Middle frontal gyrus (tissue), 1 donor: ENCODE measurements around the gene SMAD7.

Experiments used
- DNase-seq: peaks from one replicate; pipeline ENCODE4 v3.0.0-alpha.2; 2015; ENCODE audit warnings: low spot score; ENCODE audit errors: extremely low spot score

The SMAD7 gene

GRCh38 chr18:48962252-48962993, 11.7 kb upstream of the SMAD7 start:
- DNase-seq: no peak

GRCh38 chr18:48961547-48961946, 10.8 kb upstream of the SMAD7 start:
- DNase-seq: no peak

GRCh38 chr18:48959921-48960920, 9.5 kb upstream of the SMAD7 start:
- DNase-seq: no peak

GRCh38 chr18:48959551-48959920, 8.8 kb upstream of the SMAD7 start:
- no peak for DNase-seq

- DNase-seq: no peak
These were observed 8.2 kb upstream of the SMAD7 start for GRCh38 chr18:48958951-48959350.

GRCh38 chr18:48957616-48958015, 6.9 kb upstream of the SMAD7 start:
- DNase-seq: no peak

- no peak for DNase-seq
These were observed 6.4 kb upstream of the SMAD7 start for GRCh38 chr18:48957136-48957535.

GRCh38 chr18:48956356-48956755, 5.6 kb upstream of the SMAD7 start:
- DNase-seq: no peak

- DNase-seq: no peak
These were observed 5.1 kb upstream of the SMAD7 start for GRCh38 chr18:48955830-48956261.

- DNase-seq: no peak
These were observed 4.4 kb upstream of the SMAD7 start for GRCh38 chr18:48954886-48955819.

GRCh38 chr18:48953104-48953706, 2.4 kb upstream of the SMAD7 start:
- DNase-seq: no peak

- DNase-seq: no peak
These were observed 1.7 kb upstream of the SMAD7 start for GRCh38 chr18:48952287-48953103.

GRCh38 chr18:48951448-48952286, 902 bp upstream of the SMAD7 start:
- no peak for DNase-seq

- DNase-seq: no peak
These were observed 894 bp downstream of the SMAD7 start for GRCh38 chr18:48949606-48950535.

GRCh38 chr18:48949050-48949605, 1.6 kb downstream of the SMAD7 start:
- no peak for DNase-seq

GRCh38 chr18:48948112-48949049, 2.4 kb downstream of the SMAD7 start:
- DNase-seq: no peak

GRCh38 chr18:48947560-48947959, 3.2 kb downstream of the SMAD7 start:
- no peak for DNase-seq
